NB4 (cell line): ENCODE results near the gene NARF.
"Not testable (repeated sequence)": the region's sequence is repeated elsewhere in the genome, so short reads cannot be mapped to it uniquely, and the experiment has no call there.

ENCODE experiments used
- CTCF ChIP-seq: IDR thresholded peaks from one replicate; pipeline ENCODE4 v1.5.1; 2012; ENCODE audit warnings: low read depth, low read length
- MAX ChIP-seq: IDR thresholded peaks from 2 replicates; pipeline ENCODE4 v1.6.1; 2011; ENCODE audit warnings: low read depth, low read length
- MYC ChIP-seq: IDR thresholded peaks from 2 replicates; pipeline ENCODE4 v1.6.1; 2011; ENCODE audit warnings: low read depth, low read length
- POLR2A ChIP-seq: IDR thresholded peaks from 2 replicates; pipeline ENCODE4 v1.6.1; 2011; ENCODE audit warnings: mild to moderate bottlenecking; ENCODE audit not compliant: insufficient read length; ENCODE audit errors: extremely low read depth

- not testable (repeated sequence) for TF ChIP-seq POLR2A, CTCF, MAX, MYC
These were observed 46.5 kb upstream of the NARF start for GRCh38 chr17:82412081-82412480.
